Parathyroid adenoma (tissue), 2 donors: Measurements from ENCODE around the gene ASTN2.

Source experiments
- H2AFZ ChIP-seq: fragments of 300-600 bp; sonication (generic); one replicate; pipeline ENCODE4 v1.7.0; 2017; ENCODE audit warnings: antibody characterized with exemption, mild to moderate bottlenecking
- H3K27ac ChIP-seq: fragments of 300-600 bp; sonication (generic); one replicate; pipeline ENCODE4 v1.7.0; 2017
- H3K27me3 ChIP-seq: fragments of 300-600 bp; sonication (generic); one replicate; pipeline ENCODE4 v1.7.0; 2017; ENCODE audit warnings: low read length; ENCODE audit not compliant: control insufficient read depth, insufficient read depth
- H3K36me3 ChIP-seq: fragments of 300-600 bp; sonication (generic); one replicate; pipeline ENCODE4 v1.7.0; 2017; ENCODE audit warnings: low read length; ENCODE audit not compliant: control insufficient read depth, insufficient read depth
- H3K4me1 ChIP-seq: fragments of 300-600 bp; sonication (generic); one replicate; pipeline ENCODE4 v1.7.0; 2017; ENCODE audit warnings: control low read depth
- H3K4me2 ChIP-seq: fragments of 300-600 bp; sonication (generic); one replicate; pipeline ENCODE4 v1.7.0; 2017; ENCODE audit warnings: low read length
- H3K4me3 ChIP-seq: fragments of 300-600 bp; sonication (generic); one replicate; pipeline ENCODE4 v1.7.0; 2017; ENCODE audit warnings: low read depth, low read length
- H3K79me2 ChIP-seq: fragments of 300-600 bp; sonication (generic); one replicate; pipeline ENCODE4 v1.7.0; 2017; ENCODE audit warnings: control low read depth
- H3K9ac ChIP-seq: fragments of 300-600 bp; sonication (generic); one replicate; pipeline ENCODE4 v1.7.0; 2017; ENCODE audit warnings: mild to moderate bottlenecking
- H3K9me3 ChIP-seq: fragments of 300-600 bp; sonication (generic); one replicate; pipeline ENCODE4 v1.7.0; 2017; ENCODE audit warnings: low read length; ENCODE audit not compliant: control insufficient read depth
- CTCF ChIP-seq: fragments of 300-600 bp; sonication (generic); IDR thresholded peaks from one replicate; pipeline ENCODE4 v1.7.0; 2017; ENCODE audit warnings: antibody characterized with exemption, mild to moderate bottlenecking
- donor health status: primary hyperparathyroidism.

Gene ASTN2

DNA sequence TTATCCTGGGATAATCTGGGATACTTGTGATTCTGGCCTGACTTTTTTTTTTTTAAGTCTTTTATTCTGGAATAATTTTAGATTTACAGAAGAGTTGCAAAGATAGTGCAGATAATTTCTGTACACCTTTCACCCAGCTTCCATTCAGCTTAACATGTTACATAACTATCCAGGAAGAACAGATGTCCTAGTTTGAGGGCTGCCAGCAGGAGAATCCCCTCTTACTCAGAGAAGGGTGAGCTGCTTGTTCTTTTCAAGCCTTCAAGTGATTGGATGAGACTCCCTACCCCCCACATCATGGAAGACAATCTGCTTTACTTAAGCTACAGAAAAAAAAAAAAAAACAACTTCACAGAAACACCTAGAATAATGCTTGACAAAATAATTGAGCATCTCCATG lies 473.6 kb downstream of the ASTN2 start:
- Histone ChIP-seq H3K9me3 (no peaks in the 10 kb centered on the region), H2AFZ (no peak overlapping the region), H3K79me2 (no peaks in the 10 kb centered on the region), H3K4me2 (no peak overlapping the region), H3K36me3 (no peaks in the 10 kb centered on the region), H3K4me3 (no peak overlapping the region), H3K27me3 (no peaks in the 10 kb centered on the region), H3K27ac (no peak overlapping the region), H3K9ac (no peak overlapping the region), H3K4me1 (no peaks in the 10 kb centered on the region)
- TF ChIP-seq CTCF: no peak

- no peaks in the 10 kb centered on the region for H3K27me3 ChIP-seq
- no peaks in the 10 kb centered on the region for H3K4me1 ChIP-seq
- no peak for TF ChIP-seq CTCF
- H3K27ac ChIP-seq: no peak overlapping the region
- no peaks in the 10 kb centered on the region for H3K79me2 ChIP-seq
- H2AFZ ChIP-seq: no peak overlapping the region
- no peak overlapping the region for H3K4me2 ChIP-seq
- H3K9ac ChIP-seq: no peak overlapping the region
- H3K9me3 ChIP-seq: no peaks in the 10 kb centered on the region
- H3K4me3 ChIP-seq: no peak overlapping the region
- no peaks in the 10 kb centered on the region for H3K36me3 ChIP-seq
Observed at GRCh38 chr9:116940614-116941215, 474.1 kb downstream of the ASTN2 start.

GRCh38 chr9:116939614-116940013 lies 475.2 kb downstream of the ASTN2 start:
- no peak for TF ChIP-seq CTCF
- H3K4me3 ChIP-seq: no peak overlapping the region
- H3K27ac ChIP-seq: no peak overlapping the region
- no peaks in the 10 kb centered on the region for H3K27me3 ChIP-seq
- no peaks in the 10 kb centered on the region for H3K79me2 ChIP-seq
- no peak overlapping the region for H3K4me2 ChIP-seq
- H3K9ac ChIP-seq: no peak overlapping the region
- H3K4me1 ChIP-seq: no peaks in the 10 kb centered on the region
- H2AFZ ChIP-seq: no peak overlapping the region
- H3K9me3 ChIP-seq: no peaks in the 10 kb centered on the region
- H3K36me3 ChIP-seq: no peaks in the 10 kb centered on the region

- Histone ChIP-seq H3K9ac (no peak overlapping the region), H3K4me2 (no peak overlapping the region), H3K27me3 (no peaks in the 10 kb centered on the region), H3K4me3 (no peak overlapping the region), H3K36me3 (no peaks in the 10 kb centered on the region), H3K9me3 (no peaks in the 10 kb centered on the region), H3K79me2 (no peaks in the 10 kb centered on the region), H2AFZ (no peak overlapping the region), H3K4me1 (no peaks in the 10 kb centered on the region), H3K27ac (no peak overlapping the region)
- no peak for TF ChIP-seq CTCF
Observed at GRCh38 chr9:116939161-116939560, 475.7 kb downstream of the ASTN2 start.

GRCh38 chr9:116937361-116937760 lies 477.5 kb downstream of the ASTN2 start:
- Histone ChIP-seq H3K27ac (no peak overlapping the region), H3K36me3 (no peaks in the 10 kb centered on the region), H2AFZ (no peak overlapping the region), H3K79me2 (no peaks in the 10 kb centered on the region), H3K4me2 (no peak overlapping the region), H3K27me3 (no peaks in the 10 kb centered on the region), H3K9me3 (no peaks in the 10 kb centered on the region), H3K4me3 (no peak overlapping the region), H3K9ac (no peak overlapping the region), H3K4me1 (no peaks in the 10 kb centered on the region)
- no peak for TF ChIP-seq CTCF
